Stomach (tissue), 9 donors: ENCODE data around the gene COPS6. TPM values are rescaled to one million over a fixed set of nuclear protein-coding genes. Genes with fewer than 3 reads are reported as not detected.

Experiments used
- DNase-seq, 2 donors: peaks; one replicate each; pipeline versions ENCODE4 v3.0.0 to v3.0.0-alpha.2; 2013 to 2019
- H3K27ac ChIP-seq, 5 donors: fragments of 200-600 bp in 4 of 5; sonication (generic) in 4 of 5; one replicate each; pipeline ENCODE4 v1.5.1; 2013 to 2019; ENCODE audit warnings: mild to moderate bottlenecking in 1 of 5, moderate library complexity in 1 of 5
- H3K27me3 ChIP-seq, 3 donors: fragments of 200-600 bp; sonication (generic); one replicate each; pipeline ENCODE4 v1.5.1; 2017 to 2019; ENCODE audit warnings: mixed run types in 1 of 3
- H3K36me3 ChIP-seq, 4 donors: fragments of 200-600 bp; sonication (generic); 1 replicate in 3 of 4; 2 replicates in 1 of 4; pipeline ENCODE4 v1.5.1; 2016 to 2019
- H3K4me1 ChIP-seq, 4 donors: fragments of 200-600 bp; sonication (generic); one replicate each; pipeline ENCODE4 v1.5.1; 2016 to 2019
- H3K4me3 ChIP-seq, 4 donors: fragments of 200-600 bp; sonication (generic) in 3 of 4; one replicate each; pipeline ENCODE4 v1.5.1; 2016 to 2019; ENCODE audit warnings: mild to moderate bottlenecking in 1 of 4
- H3K9me3 ChIP-seq, 4 donors: fragments of 200-600 bp; sonication (generic); one replicate each; pipeline ENCODE4 v1.5.1; 2016 to 2019
- CTCF ChIP-seq, 7 experiments: fragments of 450-650 bp in 4 of 7; fragments of 200-600 bp in 3 of 7; sonication (generic) in 3 of 7; IDR thresholded peaks; one replicate each; pipeline ENCODE4 v1.5.1; 2016 to 2019; ENCODE audit warnings: antibody characterized with exemption in 7 of 7, control low read depth in 2 of 7, mild to moderate bottlenecking in 1 of 7
- EP300 ChIP-seq: sonication (generic); formaldehyde crosslinking; IDR thresholded peaks from one replicate; pipeline ENCODE4 v1.6.1; 2017; ENCODE audit warnings: antibody characterized with exemption
- POLR2A ChIP-seq, 4 donors: fragments of 450-650 bp; IDR thresholded peaks; one replicate each; pipeline ENCODE4 v1.6.1; 2016; ENCODE audit warnings: antibody characterized with exemption in 4 of 4, control low read depth in 2 of 4, mild to moderate bottlenecking in 1 of 4, moderate library complexity in 1 of 4
- POLR2AphosphoS5 ChIP-seq, 3 donors: sonication (generic); formaldehyde crosslinking; IDR thresholded peaks; one replicate each; pipeline ENCODE4 v1.6.1; 2016; ENCODE audit warnings: antibody characterized with exemption in 3 of 3
- WGBS, 5 donors: extraction: QIAGEN DNeasy Blood & Tissue Kit in 3 of 5; methylation state at CpG; one replicate each; pipeline versions ENCODE4 v1.1.5 to v1.1.7; 2013 to 2018; 5-methylcytosine and 5-hydroxymethylcytosine counted together
- intact Hi-C: fragments of 100-400 bp; cut with DNase I; formaldehyde crosslinking; loops from one replicate; pipeline ENCODE4 v1.15.1; 2023; ENCODE audit warnings: low total_unique reads
- polyA plus RNA-seq, 3 donors: library from polyadenylated mRNA; stranded (reverse); fragments of 200-250 nt; gene quantifications; one replicate each; pipeline ENCODE4 v1.2.3, GENCODE V29; 2013
- total RNA-seq, 5 donors: library from RNA; depleted of rRNA; stranded (reverse); fragments of >200 nt; gene quantifications; one replicate each; pipeline versions ENCODE4 v1.1.0 to v1.2.3, GENCODE V29; 2014 to 2016
- donor health status: healthy with polysubstance abuse.
- donor health status: Bipolar disorder and iron deficiency.
- donor health status: healthy.

COPS6 gene
- total and polyA plus RNA-seq, 8 donors = 34.2 to 197 (median 93.9) TPM

GRCh38 chr7:100059251-100059739 is 29.5 kb upstream of the COPS6 start:
- Histone ChIP-seq H3K9me3 (no peaks in the 10 kb centered on the region), H3K27me3 (no peaks in the 10 kb centered on the region), H3K36me3 (peaks cover 55 to 82% (median 81%) of the 10 kb centered on the region in 4 donors), H3K4me3 (no peak overlapping the region), H3K27ac (no peak overlapping the region), H3K4me1 (no peaks in the 10 kb centered on the region)
- WGBS, 5 donors = 74 to 83% (median 79%) methylated on average over 5 of the region's 5 CpGs
- DNase-seq = no peak
- TF ChIP-seq EP300 = no peak
- TF ChIP-seq CTCF (IDR thresholded peaks at IDR 0.05) = no peak
- TF ChIP-seq POLR2A (IDR thresholded peaks at IDR 0.05) = no peak
- TF ChIP-seq POLR2AphosphoS5 (IDR thresholded peaks at IDR 0.05) = no peak
- intact Hi-C loops = loop anchor here (10.0 kb wide), 2 partner anchors 64 to 144 kb away; partner anchors contain the start of gene TRIM4

- Histone ChIP-seq H3K27me3 (no peaks in the 10 kb centered on the region), H3K36me3 (peaks cover 61 to 95% (median 88%) of the 10 kb centered on the region in 4 donors), H3K4me1 (peaks cover 11 to 19% (median 13%) of the 10 kb centered on the region in 4 donors), H3K4me3 (no peak overlapping the region), H3K9me3 (no peaks in the 10 kb centered on the region), H3K27ac (no peak overlapping the region)
- no peak for DNase-seq
- intact Hi-C loops = no loop called here
- TF ChIP-seq POLR2A (IDR thresholded peaks at IDR 0.05) = no peak
- TF ChIP-seq CTCF (IDR thresholded peaks at IDR 0.05) = no peak
- TF ChIP-seq EP300 = no peak
- TF ChIP-seq POLR2AphosphoS5 (IDR thresholded peaks at IDR 0.05) = no peak
- WGBS, 5 donors = 93 to 95% (median 93%) methylated on average over 11 of the region's 11 CpGs
Observed at GRCh38 chr7:100061518-100062193, 27.1 kb upstream of the COPS6 start.

- no peak for DNase-seq
- H3K27ac ChIP-seq = no peak overlapping the region
- no peak for TF ChIP-seq CTCF (IDR thresholded peaks at IDR 0.05)
- no peak for TF ChIP-seq POLR2A (IDR thresholded peaks at IDR 0.05)
- TF ChIP-seq POLR2AphosphoS5 (IDR thresholded peaks at IDR 0.05) = no peak
- no peak for TF ChIP-seq EP300
- H3K27me3 ChIP-seq = no peaks in the 10 kb centered on the region
- H3K4me3 ChIP-seq = no peak overlapping the region
- H3K4me1 ChIP-seq = peaks cover 11 to 20% (median 13%) of the 10 kb centered on the region in 4 donors
- intact Hi-C loops = no loop called here
- WGBS, 5 donors = 90 to 95% (median 94%) methylated on average over 4 of the region's 4 CpGs
- no peaks in the 10 kb centered on the region for H3K9me3 ChIP-seq
- H3K36me3 ChIP-seq = peaks cover 44 to 94% (median 88%) of the 10 kb centered on the region in 4 donors
Observed at GRCh38 chr7:100063376-100063775, 25.4 kb upstream of the COPS6 start.

- 83 to 94% (median 90%) methylated on average over 8 to 9 of the region's 9 CpGs for WGBS, 5 donors
Observed at GRCh38 chr7:100064162-100064561, 24.6 kb upstream of the COPS6 start.

More at GRCh38 chr7:100064162-100064561, 24.6 kb upstream of the COPS6 start:
- Histone ChIP-seq H3K4me3 (no peak overlapping the region), H3K4me1 (peaks cover 11 to 20% (median 13%) of the 10 kb centered on the region in 4 donors), H3K27me3 (no peaks in the 10 kb centered on the region), H3K9me3 (no peaks in the 10 kb centered on the region), H3K36me3 (peaks cover 37 to 94% (median 88%) of the 10 kb centered on the region in 4 donors), H3K27ac (no peak overlapping the region)
- TF ChIP-seq POLR2AphosphoS5 (IDR thresholded peaks at IDR 0.05) (no peak), EP300 (no peak), POLR2A (IDR thresholded peaks at IDR 0.05) (no peak), CTCF (IDR thresholded peaks at IDR 0.05) (no peak)
- intact Hi-C loops = no loop called here
- DNase-seq = no peak
